SK-N-SH treated with all-trans-retinoic acid at 6 μM for 48 hours (cell line): ENCODE data around the gene LRRC26.

Experiments used
- ATAC-seq: fragments of 200-7000 bp; cut with Tn5 transposase; 3 replicates; pipeline ENCODE4 v1.9.1; 2020; ENCODE audit warnings: mild to moderate bottlenecking, moderate library complexity
- ARNTL ChIP-seq: fragments of 450-650 bp; formaldehyde crosslinking; IDR thresholded peaks from 2 replicates; pipeline ENCODE4 v1.5.0; 2020; ENCODE audit warnings: low read depth, mild to moderate bottlenecking, moderate library complexity, borderline replicate concordance
- CREB5 ChIP-seq: fragments of 250-450 bp; sonication (Bioruptor Pico); IDR thresholded peaks from 2 replicates; pipeline ENCODE4 v1.5.1; 2020; ENCODE audit warnings: low read depth, mild to moderate bottlenecking, moderate library complexity
- CSDC2 ChIP-seq: fragments of 250-450 bp; sonication (Bioruptor Pico); IDR thresholded peaks from 2 replicates; pipeline ENCODE4 v1.5.0; 2020; ENCODE audit warnings: mild to moderate bottlenecking, moderate library complexity
- CSRNP3 ChIP-seq: fragments of 250-450 bp; sonication (Bioruptor Pico); IDR thresholded peaks from 2 replicates; pipeline ENCODE4 v1.5.1; 2021; ENCODE audit warnings: mild to moderate bottlenecking, moderate library complexity
- ESRRG ChIP-seq: fragments of 250-450 bp; sonication (Bioruptor Pico); IDR thresholded peaks from 2 replicates; pipeline ENCODE4 v1.6.1; 2021; ENCODE audit warnings: mild to moderate bottlenecking
- GLIS3 ChIP-seq: fragments of 250-450 bp; sonication (Bioruptor Pico); IDR thresholded peaks from 2 replicates; pipeline ENCODE4 v1.5.0; 2020; ENCODE audit warnings: mild to moderate bottlenecking, moderate library complexity
- ISL1 ChIP-seq: fragments of 250-450 bp; sonication (Bioruptor Pico); IDR thresholded peaks from 2 replicates; pipeline ENCODE4 v2.1.2; 2022; ENCODE audit warnings: mild to moderate bottlenecking, moderate library complexity
- OSR1 ChIP-seq: fragments of 250-450 bp; sonication (Bioruptor Pico); IDR thresholded peaks from 2 replicates; pipeline ENCODE4 v1.8.0; 2022; ENCODE audit warnings: moderate library complexity, mild to moderate bottlenecking, inconsistent platforms
- PATZ1 ChIP-seq: fragments of 250-450 bp; sonication (Bioruptor Pico); IDR thresholded peaks from 2 replicates; pipeline ENCODE4 v1.8.0; 2020; ENCODE audit warnings: mild to moderate bottlenecking, moderate library complexity, borderline replicate concordance
- POU6F1 ChIP-seq: fragments of 250-450 bp; sonication (Bioruptor Pico); IDR thresholded peaks from 2 replicates; pipeline ENCODE4 v1.8.0; 2021; ENCODE audit warnings: low read depth, mild to moderate bottlenecking, moderate library complexity, borderline replicate concordance
- PPARA ChIP-seq: fragments of 250-450 bp; sonication (Bioruptor Pico); IDR thresholded peaks from 2 replicates; pipeline ENCODE4 v1.5.0; 2020; ENCODE audit warnings: mild to moderate bottlenecking, borderline replicate concordance
- SNAI2 ChIP-seq: fragments of 250-450 bp; sonication (Bioruptor Pico); IDR thresholded peaks from 2 replicates; pipeline ENCODE4 v1.5.0; 2020; ENCODE audit warnings: mild to moderate bottlenecking, moderate library complexity
- TCF4 ChIP-seq: fragments of 250-450 bp; sonication (Bioruptor Pico); IDR thresholded peaks from 2 replicates; pipeline ENCODE4 v1.8.0; 2021; ENCODE audit warnings: mild to moderate bottlenecking, moderate library complexity, borderline replicate concordance
- TOX ChIP-seq: fragments of 250-450 bp; sonication (Bioruptor Pico); IDR thresholded peaks from 2 replicates; pipeline ENCODE4 v1.8.0; 2021; ENCODE audit warnings: mild to moderate bottlenecking, moderate library complexity, borderline replicate concordance
- TSHZ2 ChIP-seq: fragments of 250-450 bp; sonication (Bioruptor Pico); IDR thresholded peaks from 2 replicates; pipeline ENCODE4 v1.5.0; 2020; ENCODE audit warnings: mild to moderate bottlenecking, moderate library complexity
- ZC3H10 ChIP-seq: fragments of 250-450 bp; sonication (Bioruptor Pico); IDR thresholded peaks from 2 replicates; pipeline ENCODE4 v1.5.1; 2021; ENCODE audit warnings: mild to moderate bottlenecking, moderate library complexity
- ZFP3 ChIP-seq: fragments of 250-450 bp; sonication (Bioruptor Pico); IDR thresholded peaks from 2 replicates; pipeline ENCODE4 v1.5.0; 2020; ENCODE audit warnings: mild to moderate bottlenecking, moderate library complexity
- ZFP30 ChIP-seq: fragments of 450-650 bp; formaldehyde crosslinking; IDR thresholded peaks from 2 replicates; pipeline ENCODE4 v1.5.0; 2022; ENCODE audit warnings: mild to moderate bottlenecking, moderate library complexity
- ZNF565 ChIP-seq: fragments of 450-650 bp; formaldehyde crosslinking; conservative IDR thresholded peaks from 2 replicates; pipeline ENCODE4 v1.5.0; 2020; ENCODE audit warnings: low read depth, mild to moderate bottlenecking, moderate library complexity
- ZNF8 ChIP-seq: fragments of 450-650 bp; formaldehyde crosslinking; IDR thresholded peaks from 2 replicates; pipeline ENCODE4 v1.5.0; 2020; ENCODE audit warnings: mild to moderate bottlenecking, moderate library complexity

Gene LRRC26

GRCh38 chr9:137185921-137186320 is 16.1 kb upstream of the LRRC26 start:
- no peak for ATAC-seq
- TF ChIP-seq ZNF8 (CRISPR knock-in tag) (no peak), SNAI2 (CRISPR knock-in tag) (no peak), POU6F1 (CRISPR knock-in tag) (no peak), ZFP3 (no peak), ISL1 (CRISPR knock-in tag) (no peak), ESRRG (no peak), CSRNP3 (CRISPR knock-in tag) (no peak), OSR1 (no peak), ZC3H10 (CRISPR knock-in tag) (no peak), PPARA (CRISPR knock-in tag) (no peak), PATZ1 (CRISPR knock-in tag) (no peak), CREB5 (CRISPR knock-in tag) (no peak), GLIS3 (no peak), TOX (no peak), TCF4 (CRISPR knock-in tag) (no peak), TSHZ2 (no peak), ARNTL (CRISPR knock-in tag) (no peak), ZNF565 (CRISPR knock-in tag) (no peak), CSDC2 (CRISPR knock-in tag) (no peak), ZFP30 (CRISPR knock-in tag) (no peak)

- ATAC-seq, result no peak
- TF ChIP-seq PATZ1 (CRISPR knock-in tag) (no peak), ISL1 (CRISPR knock-in tag) (no peak), POU6F1 (CRISPR knock-in tag) (no peak), TSHZ2 (no peak)
These were observed 15.2 kb upstream of the LRRC26 start for GRCh38 chr9:137184881-137185660.
